Stimulated activated CD8-positive, alpha-beta memory T cell treated with anti-CD3 and anti-CD28 coated beads, Interleukin-7, amount 100 ng/mL, for 24 hours (primary cell): ENCODE data around the gene ARHGAP40.
"Not testable (repeated sequence)": the region's sequence is repeated elsewhere in the genome, so short reads cannot be mapped to it uniquely, and the experiment has no call there.

Experiments used
- DNase-seq: peaks from one replicate; pipeline ENCODE4 v3.0.0-alpha.2; 2020; ENCODE audit warnings: low read depth

Gene ARHGAP40

GRCh38 chr20:38588303-38588702 lies 13.3 kb upstream of the ARHGAP40 start:
- DNase-seq, result no peak

- no peak for DNase-seq
These were observed 12.3 kb upstream of the ARHGAP40 start for GRCh38 chr20:38589351-38589750.

- DNase-seq, result no peak
These were observed 11.5 kb upstream of the ARHGAP40 start for GRCh38 chr20:38589967-38590675.

GRCh38 chr20:38590676-38591473 lies 10.7 kb upstream of the ARHGAP40 start:
- no peak for DNase-seq

GRCh38 chr20:38591474-38592410 lies 9.9 kb upstream of the ARHGAP40 start:
- DNase-seq, result no peak

- DNase-seq, result not testable (repeated sequence)
These were observed 9.2 kb upstream of the ARHGAP40 start for GRCh38 chr20:38592411-38592790.

- not testable (repeated sequence) for DNase-seq
These were observed 7.3 kb upstream of the ARHGAP40 start for GRCh38 chr20:38594281-38594680.

GRCh38 chr20:38595886-38596285 lies 5.7 kb upstream of the ARHGAP40 start:
- not testable (repeated sequence) for DNase-seq

GRCh38 chr20:38599410-38599882 lies 2.2 kb upstream of the ARHGAP40 start:
- no peak for DNase-seq

- DNase-seq, result no peak
These were observed 1.6 kb upstream of the ARHGAP40 start for GRCh38 chr20:38600057-38600456.

GRCh38 chr20:38602185-38602581 lies 574 bp downstream of the ARHGAP40 start:
- DNase-seq, result no peak

- no peak for DNase-seq
These were observed 1.7 kb downstream of the ARHGAP40 start for GRCh38 chr20:38603286-38603685.

- no peak for DNase-seq
These were observed 3.3 kb downstream of the ARHGAP40 start for GRCh38 chr20:38604873-38605303.

- DNase-seq, result no peak
These were observed 5.7 kb downstream of the ARHGAP40 start for GRCh38 chr20:38607351-38607750.

GRCh38 chr20:38608188-38608587 lies 6.6 kb downstream of the ARHGAP40 start:
- no peak for DNase-seq

- no peak for DNase-seq
These were observed 8.2 kb downstream of the ARHGAP40 start for GRCh38 chr20:38609815-38610214.

GRCh38 chr20:38610521-38610920 lies 8.9 kb downstream of the ARHGAP40 start:
- no peak for DNase-seq

GRCh38 chr20:38612751-38613515 lies 11.3 kb downstream of the ARHGAP40 start:
- no peak for DNase-seq

- DNase-seq, result no peak
These were observed 13.7 kb downstream of the ARHGAP40 start for GRCh38 chr20:38615283-38615682.

GRCh38 chr20:38616457-38616856 lies 14.8 kb downstream of the ARHGAP40 start:
- DNase-seq, result no peak
